ENCODE results near the gene PCYT1A. TPM values are rescaled to one million over a fixed set of nuclear protein-coding genes. Genes with fewer than 3 reads are reported as not detected.

PCYT1A gene
- total RNA-seq, 1 experiment from 2014 or later = 91.2 TPM

- no peak overlapping the region for H2AFZ ChIP-seq
- TF ChIP-seq CTCF (conservative IDR thresholded peaks at IDR 0.05) (no peak), EZH2 (IDR thresholded peaks at IDR 0.05; ENCODE audit: low read depth) (no peak)
- H3K4me3 ChIP-seq = no peak overlapping the region
- H3K27ac ChIP-seq = no peak overlapping the region
- no peaks in the 10 kb centered on the region for H3K79me2 ChIP-seq (ENCODE audit: low read depth)
- ChIA-PET POLR2A (ENCODE audit: unreplicated experiment) (no interaction called here), CTCF (interaction anchor here (0.6 to 1.5 kb wide), 3 partner anchors 20 to 127 kb away, joined by 3 to 4 read pairs (median 3); no protein-coding TSS in a partner anchor)
- no peaks in the 10 kb centered on the region for H3K36me3 ChIP-seq (ENCODE audit: low read depth)
- peaks cover 3% of the 10 kb centered on the region; the same call in 1 of the 2 replicates for H3F3A ChIP-seq (ENCODE audit: insufficient read depth, low read depth)
- no peak overlapping the region for H3K4me2 ChIP-seq
- intact Hi-C loops (cut with micrococcal nuclease; ENCODE audit: unreplicated experiment) = loop anchor here (10.0 kb wide), 1 partner anchor 343 kb away; no protein-coding TSS in a partner anchor
- no peaks in the 10 kb centered on the region for H3K27me3 ChIP-seq (ENCODE audit: insufficient read depth, low read depth)
- H3K4me1 ChIP-seq (replicated peaks; ENCODE audit: insufficient read depth) = peaks cover 13% of the 10 kb centered on the region
- peak in 1 of 2 experiments; percentile 28 for DNase-seq
- no peaks in the 10 kb centered on the region for H3K9me2 ChIP-seq (ENCODE audit: insufficient read depth)
- no peaks in the 10 kb centered on the region for H3K9me3 ChIP-seq (ENCODE audit: insufficient read depth, low read depth)
- no peaks in the 10 kb centered on the region for H4K20me1 ChIP-seq (ENCODE audit: insufficient read depth)
- no TSS peak for BruUV-seq (replicated peaks)
Observed at GRCh38 chr3:196198081-196198675, 89.3 kb downstream of the PCYT1A start.

DNA sequence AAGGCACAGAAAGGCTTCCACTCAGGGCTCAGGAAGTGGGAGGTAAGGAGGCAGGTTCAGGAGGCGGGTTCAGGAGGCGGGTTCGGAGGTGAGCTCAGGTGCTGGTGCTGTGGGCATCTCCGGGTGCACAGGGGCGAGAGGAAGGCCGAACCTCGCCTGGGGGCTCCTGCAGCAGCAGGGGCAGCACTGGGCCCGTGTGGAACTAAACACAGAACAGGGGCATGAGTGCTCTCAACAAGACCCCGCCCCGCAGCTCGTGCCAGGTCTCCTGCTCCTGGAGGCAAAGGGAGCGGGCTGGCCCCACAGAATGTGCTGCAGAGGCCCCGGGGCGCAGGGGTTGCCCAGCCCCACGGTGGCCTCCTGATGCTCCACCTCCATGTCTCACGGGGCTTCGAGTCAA is 90.0 kb downstream of the PCYT1A start:
- Histone ChIP-seq H3K27ac (no peak overlapping the region), H3K4me3 (no peak overlapping the region), H3K27me3 (ENCODE audit: insufficient read depth, low read depth) (no peaks in the 10 kb centered on the region), H3F3A (ENCODE audit: insufficient read depth, low read depth) (peaks cover 5% of the 10 kb centered on the region; the same call in 1 of the 2 replicates), H3K79me2 (ENCODE audit: low read depth) (no peaks in the 10 kb centered on the region), H2AFZ (no peak overlapping the region), H3K9me3 (ENCODE audit: insufficient read depth, low read depth) (no peaks in the 10 kb centered on the region), H3K36me3 (ENCODE audit: low read depth) (no peaks in the 10 kb centered on the region), H3K4me1 (replicated peaks; ENCODE audit: insufficient read depth) (peaks cover 14% of the 10 kb centered on the region), H3K9me2 (ENCODE audit: insufficient read depth) (no peaks in the 10 kb centered on the region), H4K20me1 (ENCODE audit: insufficient read depth) (no peaks in the 10 kb centered on the region), H3K4me2 (no peak overlapping the region)
- ChIA-PET CTCF (interaction anchor here (0.6 to 1.5 kb wide), 5 partner anchors 124 to 171 kb away, joined by 3 to 7 read pairs (median 4); no protein-coding TSS in a partner anchor), POLR2A (ENCODE audit: unreplicated experiment) (no interaction called here)
- intact Hi-C loops (cut with micrococcal nuclease; ENCODE audit: unreplicated experiment) = loop anchor here (2.0 to 10.0 kb wide), 2 partner anchors 321 to 343 kb away; no protein-coding TSS in a partner anchor
- TF ChIP-seq EZH2 (IDR thresholded peaks at IDR 0.05; ENCODE audit: low read depth) (no peak), CTCF (conservative IDR thresholded peaks at IDR 0.05) (no peak)
- no TSS peak for BruUV-seq (replicated peaks)
- DNase-seq = no peak

GRCh38 chr3:196195664-196196265 is 91.8 kb downstream of the PCYT1A start:
- peak in 1 of 2 experiments; percentile 25 for DNase-seq
- no peaks in the 10 kb centered on the region for H3K9me3 ChIP-seq (ENCODE audit: insufficient read depth, low read depth)
- TF ChIP-seq EZH2 (IDR thresholded peaks at IDR 0.05; ENCODE audit: low read depth) = no peak
- TF ChIP-seq CTCF (conservative IDR thresholded peaks at IDR 0.05) = no peak
- ChIA-PET CTCF (interaction anchor here (0.6 kb wide), 1 partner anchor 122 kb away, joined by 8 read pairs; no protein-coding TSS in a partner anchor), POLR2A (ENCODE audit: unreplicated experiment) (no interaction called here)
- H3K9me2 ChIP-seq (ENCODE audit: insufficient read depth) = no peaks in the 10 kb centered on the region
- H4K20me1 ChIP-seq (ENCODE audit: insufficient read depth) = no peaks in the 10 kb centered on the region
- H3K27me3 ChIP-seq (ENCODE audit: insufficient read depth, low read depth) = no peaks in the 10 kb centered on the region
- no peaks in the 10 kb centered on the region for H3K79me2 ChIP-seq (ENCODE audit: low read depth)
- no peak overlapping the region for H3K27ac ChIP-seq
- no peak overlapping the region for H2AFZ ChIP-seq
- H3F3A ChIP-seq (ENCODE audit: insufficient read depth, low read depth) = peaks cover 5% of the 10 kb centered on the region; the same call in 1 of the 2 replicates
- peaks cover 14% of the 10 kb centered on the region for H3K4me1 ChIP-seq (replicated peaks; ENCODE audit: insufficient read depth)
- H3K36me3 ChIP-seq (ENCODE audit: low read depth) = no peaks in the 10 kb centered on the region
- H3K4me2 ChIP-seq = no peak overlapping the region
- BruUV-seq (replicated peaks) = no TSS peak
- no peak overlapping the region for H3K4me3 ChIP-seq
- intact Hi-C loops (cut with micrococcal nuclease; ENCODE audit: unreplicated experiment) = loop anchor here (1.0 to 10.0 kb wide), 6 partner anchors 53 to 341 kb away; no protein-coding TSS in a partner anchor
